ENCODE measurements around the gene LEF1. TPM values are rescaled to one million over a fixed set of nuclear protein-coding genes. Genes with fewer than 3 reads are reported as not detected.

The LEF1 gene
- total RNA-seq, 5 donors from 2014 or later (not counting 1 experiment from before 2014, with no cell fraction given): 412 to 776 (median 500) TPM

- DNase-seq (peak in 30 of 35 experiments; percentile 16 to 56 (median 33)), ATAC-seq (replicated peaks in 1 of 4) (peak; percentile 56 to 73 (median 62))
- H3K36me3 ChIP-seq (ENCODE audit: control insufficient read depth in 2 of 2, extremely low read depth in 1 of 2, insufficient read depth in 1 of 2, low read length in 1 of 2): peaks cover 13 to 74% of the 10 kb centered on the region in 2 donors
- peak overlapping the region; percentile 57 to 82 (median 74) for H3K4me3 Mint-ChIP-seq
- H3K9me3 ChIP-seq: no peaks in the 10 kb centered on the region
- H3K27ac ChIP-seq (ENCODE audit: low read length): peak overlapping the region; percentile 16
- ChIA-PET POLR2A (interaction anchor here (0.5 to 1.5 kb wide), 5 partner anchors 27 to 1951 kb away, joined by 3 to 9 read pairs (median 5); no protein-coding TSS in a partner anchor), CTCF (interaction anchor here (0.7 to 1.4 kb wide), 4 partner anchors 9 to 51 kb away, joined by 3 to 4 read pairs (median 3); no protein-coding TSS in a partner anchor)
- peak overlapping the region; percentile 90 to 98 for H3K27ac Mint-ChIP-seq
- peaks cover 24 to 39% of the 10 kb centered on the region in 2 experiments for H3K4me1 ChIP-seq (ENCODE audit: control insufficient read depth in 1 of 2, extremely low read depth in 1 of 2, insufficient read depth in 2 of 2, low read length in 2 of 2)
- WGBS (ENCODE audit: insufficient coverage): 68% methylated on average over 10 of the region's 16 CpGs
- H3K36me3 Mint-ChIP-seq: peaks cover 43% of the 10 kb centered on the region
- H3K27me3 ChIP-seq (replicated peaks in 1 of 2; ENCODE audit: control insufficient read depth in 2 of 2, extremely low read depth in 1 of 2, insufficient read depth in 2 of 2, low read length in 1 of 2): no peaks in the 10 kb centered on the region
- no peaks in the 10 kb centered on the region for H3K9me3 Mint-ChIP-seq
- peaks cover 69 to 78% (median 71%) of the 10 kb centered on the region in 3 donors for H3K4me1 Mint-ChIP-seq
- no peaks in the 10 kb centered on the region for H3K27me3 Mint-ChIP-seq
- H3K4me3 ChIP-seq (ENCODE audit: control insufficient read depth in 1 of 2, extremely low read depth in 1 of 2, low read length in 1 of 2): no peak overlapping the region
Measured at GRCh38 chr4:108081256-108081655, 87.5 kb downstream of the LEF1 start.

DNA sequence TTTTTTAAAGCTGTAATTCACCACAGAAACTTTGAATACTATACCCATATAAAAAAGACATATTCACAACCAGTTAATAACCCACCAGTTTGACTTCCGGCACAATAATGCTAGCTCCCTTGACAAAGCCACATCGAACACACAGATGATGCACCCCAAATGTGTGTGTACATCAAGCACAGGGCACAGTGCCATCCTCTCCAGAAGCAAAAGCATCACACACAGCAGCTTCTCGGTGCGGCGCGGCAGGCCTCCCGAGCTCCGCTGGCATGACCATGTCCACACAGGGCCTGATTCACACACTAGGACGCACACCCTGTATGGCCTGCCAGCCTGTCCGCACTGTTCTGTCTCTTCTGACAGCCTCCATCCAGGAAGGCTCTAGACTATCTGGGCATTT lies 88.0 kb downstream of the LEF1 start:
- Mint-ChIP-seq H3K4me3 (peak overlapping the region; percentile 57 to 82 (median 74)), H3K36me3 (peaks cover 43% of the 10 kb centered on the region), H3K4me1 (peaks cover 68 to 76% (median 70%) of the 10 kb centered on the region in 3 donors), H3K9me3 (no peaks in the 10 kb centered on the region), H3K27ac (peak overlapping the region; percentile 90 to 98), H3K27me3 (no peaks in the 10 kb centered on the region)
- Histone ChIP-seq H3K4me3 (ENCODE audit: control insufficient read depth in 1 of 2, extremely low read depth in 1 of 2, low read length in 1 of 2) (no peak overlapping the region), H3K4me1 (ENCODE audit: control insufficient read depth in 1 of 2, extremely low read depth in 1 of 2, insufficient read depth in 2 of 2, low read length in 2 of 2) (peaks cover 23 to 35% of the 10 kb centered on the region in 2 experiments), H3K36me3 (ENCODE audit: control insufficient read depth in 2 of 2, extremely low read depth in 1 of 2, insufficient read depth in 1 of 2, low read length in 1 of 2) (peaks cover 13 to 75% of the 10 kb centered on the region in 2 donors), H3K9me3 (no peaks in the 10 kb centered on the region), H3K27me3 (replicated peaks in 1 of 2; ENCODE audit: control insufficient read depth in 2 of 2, extremely low read depth in 1 of 2, insufficient read depth in 2 of 2, low read length in 1 of 2) (no peaks in the 10 kb centered on the region), H3K27ac (ENCODE audit: low read length) (peak overlapping the region; percentile 16)
- ChIA-PET POLR2A (interaction anchor here (0.5 to 1.5 kb wide), 9 partner anchors 12 to 419 kb away, joined by 3 to 9 read pairs (median 3); no protein-coding TSS in a partner anchor), CTCF (interaction anchor here (0.6 to 1.4 kb wide), 7 partner anchors 9 to 78 kb away, joined by 3 to 4 read pairs (median 3); no protein-coding TSS in a partner anchor)
- DNase-seq (peak in 34 of 35 experiments; percentile 40 to 84 (median 65)), ATAC-seq (replicated peaks in 1 of 4) (peak; percentile 77 to 90 (median 85))
- 23% methylated on average over 10 of the region's 10 CpGs for WGBS (ENCODE audit: insufficient coverage)

DNA sequence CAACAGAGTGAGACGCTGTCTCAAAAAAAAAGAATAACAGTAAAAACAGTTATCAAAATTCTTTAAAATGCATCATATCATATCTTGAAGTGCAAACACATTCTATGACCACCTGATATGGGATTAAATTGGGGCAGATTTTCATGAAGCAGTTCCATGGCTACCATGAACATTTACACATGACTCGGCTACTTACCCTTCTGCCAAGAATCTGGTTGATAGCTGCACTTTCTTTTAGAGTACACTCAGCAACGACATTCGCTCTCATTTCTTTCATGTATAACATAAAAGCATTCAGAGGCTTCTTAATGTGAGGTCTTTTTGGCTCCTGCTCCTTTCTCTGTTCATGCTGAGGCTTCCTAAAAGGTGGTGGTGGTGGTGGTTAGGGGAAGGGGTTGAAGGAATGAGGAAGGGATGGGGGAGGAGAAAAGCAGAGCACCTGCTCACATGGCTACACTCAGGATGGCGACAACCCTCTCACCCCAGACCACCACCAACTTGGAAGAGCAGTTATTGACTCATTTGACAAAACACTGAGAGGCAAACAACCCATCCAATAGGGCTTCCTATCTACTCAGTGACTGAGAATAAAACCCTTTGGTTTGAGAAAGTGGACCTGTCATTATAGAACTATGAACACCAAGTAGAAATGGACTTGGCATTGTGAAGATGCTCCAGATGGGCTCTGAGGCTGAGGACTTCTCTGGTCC lies 90.6 kb downstream of the LEF1 start:
- Histone ChIP-seq H3K9me3 (no peaks in the 10 kb centered on the region), H3K4me1 (ENCODE audit: control insufficient read depth in 1 of 2, extremely low read depth in 1 of 2, insufficient read depth in 2 of 2, low read length in 2 of 2) (peaks cover 27 to 44% of the 10 kb centered on the region in 2 experiments), H3K36me3 (ENCODE audit: control insufficient read depth in 2 of 2, extremely low read depth in 1 of 2, insufficient read depth in 1 of 2, low read length in 1 of 2) (peaks cover 7 to 70% of the 10 kb centered on the region in 2 donors), H3K27ac (ENCODE audit: low read length) (no peak overlapping the region), H3K27me3 (replicated peaks in 1 of 2; ENCODE audit: control insufficient read depth in 2 of 2, extremely low read depth in 1 of 2, insufficient read depth in 2 of 2, low read length in 1 of 2) (no peaks in the 10 kb centered on the region), H3K4me3 (ENCODE audit: control insufficient read depth in 1 of 2, extremely low read depth in 1 of 2, low read length in 1 of 2) (no peak overlapping the region)
- peaks cover 77 to 78% (median 78%) of the 10 kb centered on the region in 3 donors for H3K4me1 Mint-ChIP-seq
- H3K4me3 Mint-ChIP-seq: peak overlapping the region in 1 of 3 donors; percentile 11
- no CpG with 5 or more reads among the region's 5 CpGs for WGBS (ENCODE audit: insufficient coverage)
- H3K27me3 Mint-ChIP-seq: no peaks in the 10 kb centered on the region
- no peak for DNase-seq
- H3K9me3 Mint-ChIP-seq: no peaks in the 10 kb centered on the region
- peaks cover 53% of the 10 kb centered on the region for H3K36me3 Mint-ChIP-seq
- peak overlapping the region; percentile 87 to 89 for H3K27ac Mint-ChIP-seq
- no peak for ATAC-seq (replicated peaks in 1 of 4)
- ChIA-PET CTCF (interaction anchor here in 1 of 2 donors (0.5 kb wide), 1 partner anchor 79 kb away, joined by 3 read pairs; no protein-coding TSS in a partner anchor), POLR2A (interaction anchor here in 1 of 2 donors (0.8 kb wide), 1 partner anchor 9 kb away, joined by 3 read pairs; no protein-coding TSS in a partner anchor)

- Mint-ChIP-seq H3K4me1 (peaks cover 77 to 86% (median 82%) of the 10 kb centered on the region in 3 donors), H3K36me3 (peaks cover 45% of the 10 kb centered on the region), H3K27ac (peak overlapping the region; percentile 82 to 91), H3K4me3 (peak overlapping the region; percentile 31 to 58 (median 34)), H3K9me3 (no peaks in the 10 kb centered on the region), H3K27me3 (no peaks in the 10 kb centered on the region)
- Histone ChIP-seq H3K4me1 (ENCODE audit: control insufficient read depth in 1 of 2, extremely low read depth in 1 of 2, insufficient read depth in 2 of 2, low read length in 2 of 2) (peaks cover 37 to 52% of the 10 kb centered on the region in 2 experiments), H3K4me3 (ENCODE audit: control insufficient read depth in 1 of 2, extremely low read depth in 1 of 2, low read length in 1 of 2) (no peak overlapping the region), H3K27me3 (replicated peaks in 1 of 2; ENCODE audit: control insufficient read depth in 2 of 2, extremely low read depth in 1 of 2, insufficient read depth in 2 of 2, low read length in 1 of 2) (peaks cover 0 to 2% of the 10 kb centered on the region in 2 experiments), H3K9me3 (no peaks in the 10 kb centered on the region), H3K36me3 (ENCODE audit: control insufficient read depth in 2 of 2, extremely low read depth in 1 of 2, insufficient read depth in 1 of 2, low read length in 1 of 2) (peaks cover 3 to 58% of the 10 kb centered on the region in 2 donors), H3K27ac (ENCODE audit: low read length) (peak overlapping the region; percentile 76)
- WGBS (ENCODE audit: insufficient coverage): 58% methylated on average over 2 of the region's 4 CpGs
- ATAC-seq (replicated peaks in 1 of 4) (peak; percentile 85 to 92 (median 86)), DNase-seq (peak; percentile 36 to 95 (median 76))
- CTCF ChIA-PET: interaction anchor here in 1 of 2 donors (0.6 kb wide), 1 partner anchor 82 kb away, joined by 7 read pairs; no protein-coding TSS in a partner anchor
- POLR2A ChIA-PET: interaction anchor here (0.6 to 1.3 kb wide), 6 partner anchors 11 to 92 kb away, joined by 3 to 11 read pairs (median 4); no protein-coding TSS in a partner anchor
Measured at GRCh38 chr4:108072300-108072699, 96.4 kb downstream of the LEF1 start.

- H3K4me1 Mint-ChIP-seq: peaks cover 86 to 90% (median 86%) of the 10 kb centered on the region in 3 donors
- H3K9me3 ChIP-seq: no peaks in the 10 kb centered on the region
- H3K27me3 ChIP-seq (replicated peaks in 1 of 2; ENCODE audit: control insufficient read depth in 2 of 2, extremely low read depth in 1 of 2, insufficient read depth in 2 of 2, low read length in 1 of 2): peaks cover 0 to 2% of the 10 kb centered on the region in 2 experiments
- peaks cover 50% of the 10 kb centered on the region for H3K36me3 Mint-ChIP-seq
- H3K27ac ChIP-seq (ENCODE audit: low read length): no peak overlapping the region
- DNase-seq: peak in 1 of 35 experiments; percentile 48
- peaks cover 36 to 54% of the 10 kb centered on the region in 2 experiments for H3K4me1 ChIP-seq (ENCODE audit: control insufficient read depth in 1 of 2, extremely low read depth in 1 of 2, insufficient read depth in 2 of 2, low read length in 2 of 2)
- CTCF ChIA-PET: interaction anchor here in 1 of 2 donors (0.6 to 1.0 kb wide), 3 partner anchors 11 to 266 kb away, joined by 3 to 6 read pairs (median 3); no protein-coding TSS in a partner anchor
- peak overlapping the region in 2 of 3 donors; percentile 2 to 58 for H3K4me3 Mint-ChIP-seq
- H3K4me3 ChIP-seq (ENCODE audit: control insufficient read depth in 1 of 2, extremely low read depth in 1 of 2, low read length in 1 of 2): no peak overlapping the region
- WGBS (ENCODE audit: insufficient coverage): no CpG with 5 or more reads among the region's 1 CpG
- ATAC-seq (replicated peaks in 1 of 4): no peak
- POLR2A ChIA-PET: interaction anchor here (0.6 to 0.7 kb wide), 3 partner anchors 8 to 495 kb away, joined by 4 to 5 read pairs (median 4); no protein-coding TSS in a partner anchor
- H3K9me3 Mint-ChIP-seq: no peaks in the 10 kb centered on the region
- no peaks in the 10 kb centered on the region for H3K27me3 Mint-ChIP-seq
- peaks cover 3 to 57% of the 10 kb centered on the region in 2 donors for H3K36me3 ChIP-seq (ENCODE audit: control insufficient read depth in 2 of 2, extremely low read depth in 1 of 2, insufficient read depth in 1 of 2, low read length in 1 of 2)
- peak overlapping the region; percentile 81 to 91 for H3K27ac Mint-ChIP-seq
Measured at GRCh38 chr4:108070775-108071174, 98.0 kb downstream of the LEF1 start.

- DNase-seq: no peak
- Histone ChIP-seq H3K27ac (ENCODE audit: low read length) (no peak overlapping the region), H3K4me1 (ENCODE audit: control insufficient read depth in 1 of 2, extremely low read depth in 1 of 2, insufficient read depth in 2 of 2, low read length in 2 of 2) (peaks cover 37 to 48% of the 10 kb centered on the region in 2 experiments), H3K36me3 (ENCODE audit: control insufficient read depth in 2 of 2, extremely low read depth in 1 of 2, insufficient read depth in 1 of 2, low read length in 1 of 2) (peaks cover 3 to 63% of the 10 kb centered on the region in 2 donors), H3K4me3 (ENCODE audit: control insufficient read depth in 1 of 2, extremely low read depth in 1 of 2, low read length in 1 of 2) (no peak overlapping the region), H3K9me3 (no peaks in the 10 kb centered on the region), H3K27me3 (replicated peaks in 1 of 2; ENCODE audit: control insufficient read depth in 2 of 2, extremely low read depth in 1 of 2, insufficient read depth in 2 of 2, low read length in 1 of 2) (peaks cover 0 to 2% of the 10 kb centered on the region in 2 experiments)
- no peak overlapping the region for H3K4me3 Mint-ChIP-seq
- H3K9me3 Mint-ChIP-seq: no peaks in the 10 kb centered on the region
- peaks cover 81 to 86% (median 83%) of the 10 kb centered on the region in 3 donors for H3K4me1 Mint-ChIP-seq
- ATAC-seq (replicated peaks in 1 of 4): no peak
- peaks cover 47% of the 10 kb centered on the region for H3K36me3 Mint-ChIP-seq
- POLR2A ChIA-PET: no interaction called here
- H3K27ac Mint-ChIP-seq: peak overlapping the region; percentile 73 to 82
- no peaks in the 10 kb centered on the region for H3K27me3 Mint-ChIP-seq
- CTCF ChIA-PET: interaction anchor here in 1 of 2 donors (1.0 kb wide), 1 partner anchor 78 kb away, joined by 3 read pairs; no protein-coding TSS in a partner anchor
Measured at GRCh38 chr4:108068442-108068841, 100.3 kb downstream of the LEF1 start.

All from T-cell (primary cell).